ENCODE measurements around the gene GDPD2.
"Not testable (repeated sequence)": the region's sequence is repeated elsewhere in the genome, so short reads cannot be mapped to it uniquely, and the experiment has no call there.

Gene GDPD2, protein sequence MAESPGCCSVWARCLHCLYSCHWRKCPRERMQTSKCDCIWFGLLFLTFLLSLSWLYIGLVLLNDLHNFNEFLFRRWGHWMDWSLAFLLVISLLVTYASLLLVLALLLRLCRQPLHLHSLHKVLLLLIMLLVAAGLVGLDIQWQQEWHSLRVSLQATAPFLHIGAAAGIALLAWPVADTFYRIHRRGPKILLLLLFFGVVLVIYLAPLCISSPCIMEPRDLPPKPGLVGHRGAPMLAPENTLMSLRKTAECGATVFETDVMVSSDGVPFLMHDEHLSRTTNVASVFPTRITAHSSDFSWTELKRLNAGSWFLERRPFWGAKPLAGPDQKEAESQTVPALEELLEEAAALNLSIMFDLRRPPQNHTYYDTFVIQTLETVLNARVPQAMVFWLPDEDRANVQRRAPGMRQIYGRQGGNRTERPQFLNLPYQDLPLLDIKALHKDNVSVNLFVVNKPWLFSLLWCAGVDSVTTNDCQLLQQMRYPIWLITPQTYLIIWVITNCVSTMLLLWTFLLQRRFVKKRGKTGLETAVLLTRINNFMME

DNA sequence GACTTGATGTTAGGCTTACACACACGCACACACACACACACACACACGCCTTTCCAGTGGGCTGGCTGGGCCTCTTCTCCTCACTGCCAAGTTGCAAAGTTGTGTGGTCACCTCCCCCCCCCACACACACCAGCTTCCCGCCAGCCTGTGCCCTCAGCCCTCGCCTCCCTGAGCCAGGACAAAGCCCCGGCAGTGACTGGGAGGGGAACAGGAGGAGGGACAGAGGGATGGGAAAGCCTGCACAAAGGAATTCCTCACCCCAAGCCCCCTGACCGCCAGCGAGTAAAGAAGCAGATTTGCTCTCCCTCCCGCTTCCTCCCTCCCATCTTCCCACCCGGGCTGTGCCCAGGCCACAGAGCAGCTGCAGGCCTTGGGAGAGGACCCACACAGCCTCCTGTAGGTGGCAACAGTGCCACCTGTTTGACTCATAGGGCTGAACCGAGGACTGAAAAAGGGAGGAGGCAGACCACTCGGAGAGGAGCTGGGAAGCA is at the start of gene GDPD2:
Gene GDPD2, plus strand, starts transcription at position 464 of the 491 bp plus-strand sequence. CDS start 1,671 bp downstream, outside the sequence.
- Histone ChIP-seq H3K4me1 (ENCODE audit: control insufficient read depth, insufficient read depth, low read length) (peaks cover 6% of the 10 kb centered on the region), H3K27me3 (ENCODE audit: control insufficient read depth, insufficient read depth, low read length) (no peaks in the 10 kb centered on the region), H3K36me3 (ENCODE audit: control insufficient read depth, insufficient read depth, low read length) (no peaks in the 10 kb centered on the region), H3K9me3 (ENCODE audit: control insufficient read depth, low read length) (no peaks in the 10 kb centered on the region), H3K9ac (ENCODE audit: low read length) (peak within 1 kb of the TSS; percentile 53), H3K4me3 (ENCODE audit: low read length) (no peak within 1 kb of the TSS)

DNA sequence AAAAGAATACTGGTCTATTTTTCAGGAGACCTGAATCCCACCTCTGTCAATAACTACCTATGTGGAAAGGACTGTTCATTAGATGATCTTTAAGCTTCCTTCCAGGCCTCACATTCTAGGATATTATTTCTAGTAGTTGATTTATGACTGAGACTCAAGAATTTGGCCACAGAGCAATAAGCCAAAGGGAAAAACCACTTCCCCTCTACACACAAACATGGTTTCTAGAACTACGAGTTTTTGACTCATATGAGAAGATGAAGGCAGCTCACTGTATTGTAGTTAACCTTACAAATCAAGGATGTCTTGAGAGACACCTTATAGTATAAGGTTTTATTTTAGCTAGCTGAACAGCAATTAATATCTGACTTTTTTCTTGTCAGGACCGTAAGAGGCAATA is 36.9 kb upstream of the GDPD2 start:
- Histone ChIP-seq H3K4me1 (ENCODE audit: control insufficient read depth, insufficient read depth, low read length) (no peaks in the 10 kb centered on the region), H3K4me3 (ENCODE audit: low read length) (no peak overlapping the region), H3K36me3 (ENCODE audit: control insufficient read depth, insufficient read depth, low read length) (no peaks in the 10 kb centered on the region), H3K9me3 (ENCODE audit: control insufficient read depth, low read length) (no peaks in the 10 kb centered on the region), H3K27me3 (ENCODE audit: control insufficient read depth, insufficient read depth, low read length) (no peaks in the 10 kb centered on the region), H3K9ac (ENCODE audit: low read length) (no peak overlapping the region)

DNA sequence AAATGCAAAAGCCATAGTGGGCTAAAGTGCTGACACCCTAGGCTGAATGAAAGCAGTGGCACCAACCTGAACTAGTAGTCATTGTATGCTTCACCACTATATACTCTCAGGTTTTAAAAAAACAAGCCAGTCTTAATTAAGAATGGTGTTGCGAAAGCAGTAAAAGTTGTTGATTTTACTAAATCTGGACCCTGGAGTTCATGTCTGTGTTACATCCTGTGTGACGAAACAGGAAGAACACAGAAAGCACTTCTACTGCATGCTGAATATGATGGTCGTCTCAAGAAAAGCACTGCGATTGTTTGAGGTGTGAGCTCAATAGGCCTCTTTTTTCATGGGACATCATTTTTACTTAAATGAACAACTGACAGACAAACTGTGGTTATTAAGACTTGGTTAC is 24.2 kb upstream of the GDPD2 start:
- no peaks in the 10 kb centered on the region for H3K9me3 ChIP-seq (ENCODE audit: control insufficient read depth, low read length)
- H3K27me3 ChIP-seq (ENCODE audit: control insufficient read depth, insufficient read depth, low read length) = no peaks in the 10 kb centered on the region
- no peaks in the 10 kb centered on the region for H3K4me1 ChIP-seq (ENCODE audit: control insufficient read depth, insufficient read depth, low read length)
- no peaks in the 10 kb centered on the region for H3K36me3 ChIP-seq (ENCODE audit: control insufficient read depth, insufficient read depth, low read length)
- no peak overlapping the region for H3K4me3 ChIP-seq (ENCODE audit: low read length)
- H3K9ac ChIP-seq (ENCODE audit: low read length) = no peak overlapping the region

DNA sequence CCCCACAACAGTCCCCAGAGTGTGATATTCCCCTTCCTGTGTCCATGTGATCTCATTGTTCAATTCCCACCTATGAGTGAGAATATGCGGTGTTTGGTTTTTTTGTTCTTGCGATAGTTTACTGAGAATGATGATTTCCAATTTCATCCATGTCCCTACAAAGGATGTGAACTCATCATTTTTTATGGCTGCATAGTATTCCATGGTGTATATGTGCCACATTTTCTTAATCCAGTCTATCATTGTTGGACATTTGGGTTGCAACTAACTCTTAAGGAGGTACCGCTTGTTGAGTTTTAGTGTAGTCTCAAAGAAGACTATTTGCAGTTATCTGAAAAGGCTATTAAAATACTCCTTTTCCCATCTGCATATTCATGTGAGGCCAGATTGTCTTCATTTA is 22.9 kb upstream of the GDPD2 start:
- not testable (repeated sequence) for H3K9ac ChIP-seq (ENCODE audit: low read length); H3K4me3 ChIP-seq (ENCODE audit: low read length); H3K9me3 ChIP-seq (ENCODE audit: control insufficient read depth, low read length); H3K36me3 ChIP-seq (ENCODE audit: control insufficient read depth, insufficient read depth, low read length); H3K4me1 ChIP-seq (ENCODE audit: control insufficient read depth, insufficient read depth, low read length); H3K27me3 ChIP-seq (ENCODE audit: control insufficient read depth, insufficient read depth, low read length)

DNA sequence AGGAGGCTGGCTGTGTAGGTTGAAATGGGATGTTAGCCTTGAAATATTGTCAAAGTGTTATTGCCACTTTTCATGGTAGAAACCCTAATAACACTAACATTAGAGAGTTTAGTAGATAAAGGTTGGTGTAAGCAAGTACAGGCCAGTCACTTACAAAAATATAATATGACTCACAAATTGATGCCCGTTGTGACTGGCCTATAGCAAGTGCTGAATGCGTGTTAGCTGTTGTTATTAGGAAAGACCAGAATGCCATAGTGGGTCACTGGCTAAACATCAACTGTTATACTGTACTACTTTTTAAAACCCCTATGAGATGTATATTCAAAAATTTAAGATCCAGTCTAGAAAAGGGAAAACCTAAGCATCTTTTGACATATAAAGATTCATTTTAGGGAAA is 20.4 kb upstream of the GDPD2 start:
- Histone ChIP-seq H3K4me3 (ENCODE audit: low read length) (no peak overlapping the region), H3K9me3 (ENCODE audit: control insufficient read depth, low read length) (no peaks in the 10 kb centered on the region), H3K36me3 (ENCODE audit: control insufficient read depth, insufficient read depth, low read length) (no peaks in the 10 kb centered on the region), H3K4me1 (ENCODE audit: control insufficient read depth, insufficient read depth, low read length) (no peaks in the 10 kb centered on the region), H3K27me3 (ENCODE audit: control insufficient read depth, insufficient read depth, low read length) (no peaks in the 10 kb centered on the region), H3K9ac (ENCODE audit: low read length) (no peak overlapping the region)

DNA sequence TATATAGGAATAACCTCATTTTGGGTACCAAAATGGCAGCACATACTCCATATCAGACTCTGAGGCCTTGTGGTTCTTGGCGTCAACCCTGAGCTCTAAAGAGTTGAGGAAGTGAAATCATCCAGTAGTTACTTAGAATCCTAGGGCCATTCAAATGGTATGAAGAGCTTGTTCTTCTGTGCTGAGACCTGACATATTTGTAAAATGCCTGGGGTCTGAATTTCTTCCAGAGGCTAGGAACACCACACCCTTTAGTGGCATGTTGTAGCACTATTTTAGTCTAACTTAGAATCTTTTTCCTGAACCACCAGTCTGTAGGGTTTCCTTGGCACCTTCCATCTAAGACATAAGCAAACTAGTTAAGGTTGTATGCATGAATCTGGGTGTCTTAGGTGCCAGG is 18.1 kb upstream of the GDPD2 start:
- Histone ChIP-seq H3K4me3 (ENCODE audit: low read length) (no peak overlapping the region), H3K27me3 (ENCODE audit: control insufficient read depth, insufficient read depth, low read length) (no peaks in the 10 kb centered on the region), H3K9ac (ENCODE audit: low read length) (no peak overlapping the region), H3K36me3 (ENCODE audit: control insufficient read depth, insufficient read depth, low read length) (no peaks in the 10 kb centered on the region), H3K9me3 (ENCODE audit: control insufficient read depth, low read length) (no peaks in the 10 kb centered on the region), H3K4me1 (ENCODE audit: control insufficient read depth, insufficient read depth, low read length) (no peaks in the 10 kb centered on the region)

DNA sequence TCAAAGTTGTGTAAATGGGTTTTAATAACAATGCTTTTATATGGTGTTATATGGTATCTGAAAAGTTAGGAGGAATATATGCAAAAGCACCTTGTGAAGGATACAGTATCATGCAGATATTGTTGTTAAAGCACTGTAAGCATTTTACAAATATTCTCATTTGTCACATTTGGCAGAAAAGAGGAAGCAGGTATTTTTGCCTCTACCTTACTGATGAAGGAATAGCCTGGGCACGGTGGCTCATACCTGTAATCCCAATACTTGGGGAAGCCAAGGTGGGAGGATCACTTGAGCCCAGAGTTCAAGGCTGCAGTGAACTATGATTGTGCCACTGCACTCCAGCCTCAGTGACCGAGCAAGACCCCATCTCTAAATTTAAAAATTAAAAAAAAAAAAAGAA is 12.2 kb upstream of the GDPD2 start:
- H3K9ac ChIP-seq (ENCODE audit: low read length) = no peak overlapping the region
- H3K27me3 ChIP-seq (ENCODE audit: control insufficient read depth, insufficient read depth, low read length) = no peaks in the 10 kb centered on the region
- no peaks in the 10 kb centered on the region for H3K9me3 ChIP-seq (ENCODE audit: control insufficient read depth, low read length)

DNA sequence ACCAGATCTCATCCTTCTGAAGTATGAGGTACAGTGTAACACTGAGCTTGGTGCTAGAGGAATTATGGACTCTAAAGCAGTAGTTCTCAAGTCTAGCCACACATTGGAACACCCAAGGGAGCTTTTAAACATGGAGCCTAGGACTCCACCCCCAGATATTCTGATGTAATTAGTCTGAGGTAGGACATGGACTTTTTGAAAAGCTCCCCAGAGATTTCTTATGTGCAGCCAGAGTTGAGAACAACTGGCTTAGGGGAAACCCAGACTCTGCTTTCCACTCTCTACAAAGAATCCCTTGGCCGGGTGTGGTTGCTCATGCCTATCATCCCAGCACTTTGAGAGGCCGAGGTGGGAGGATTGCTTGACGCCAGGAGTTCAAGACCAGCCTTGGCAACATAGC is 11.6 kb upstream of the GDPD2 start:
- Histone ChIP-seq H3K36me3 (ENCODE audit: control insufficient read depth, insufficient read depth, low read length) (no peaks in the 10 kb centered on the region), H3K27me3 (ENCODE audit: control insufficient read depth, insufficient read depth, low read length) (no peaks in the 10 kb centered on the region), H3K4me1 (ENCODE audit: control insufficient read depth, insufficient read depth, low read length) (no peaks in the 10 kb centered on the region), H3K4me3 (ENCODE audit: low read length) (no peak overlapping the region), H3K9ac (ENCODE audit: low read length) (no peak overlapping the region), H3K9me3 (ENCODE audit: control insufficient read depth, low read length) (no peaks in the 10 kb centered on the region)

More for the DNA sequence above, 12.2 kb upstream of the GDPD2 start:
- H3K4me1 ChIP-seq (ENCODE audit: control insufficient read depth, insufficient read depth, low read length) = no peaks in the 10 kb centered on the region
- H3K4me3 ChIP-seq (ENCODE audit: low read length) = no peak overlapping the region
- H3K36me3 ChIP-seq (ENCODE audit: control insufficient read depth, insufficient read depth, low read length) = no peaks in the 10 kb centered on the region

DNA sequence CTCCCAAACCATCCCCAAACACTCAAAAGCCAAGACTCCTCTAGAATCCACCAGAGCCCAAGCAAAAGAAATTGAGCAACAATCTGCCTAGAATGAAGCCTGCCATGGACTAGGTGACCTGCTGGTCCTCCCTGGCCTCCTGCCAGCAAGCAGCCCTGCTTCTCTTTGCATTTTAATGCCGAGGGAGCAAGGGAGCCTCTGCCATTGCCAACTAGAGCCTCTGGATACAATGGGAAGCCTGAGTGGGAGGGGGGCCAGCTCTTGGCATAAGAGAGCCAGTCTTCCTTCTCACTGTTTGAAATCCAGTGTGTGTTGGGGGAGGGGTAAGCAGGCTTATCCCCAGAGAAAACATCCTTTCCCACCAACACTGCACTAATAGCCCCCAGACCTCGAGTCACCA is 1.5 kb upstream of the GDPD2 start:
- Histone ChIP-seq H3K4me1 (ENCODE audit: control insufficient read depth, insufficient read depth, low read length) (peaks cover 6% of the 10 kb centered on the region), H3K36me3 (ENCODE audit: control insufficient read depth, insufficient read depth, low read length) (no peaks in the 10 kb centered on the region), H3K4me3 (ENCODE audit: low read length) (no peak overlapping the region), H3K27me3 (ENCODE audit: control insufficient read depth, insufficient read depth, low read length) (no peaks in the 10 kb centered on the region), H3K9me3 (ENCODE audit: control insufficient read depth, low read length) (no peaks in the 10 kb centered on the region), H3K9ac (ENCODE audit: low read length) (no peak overlapping the region)

DNA sequence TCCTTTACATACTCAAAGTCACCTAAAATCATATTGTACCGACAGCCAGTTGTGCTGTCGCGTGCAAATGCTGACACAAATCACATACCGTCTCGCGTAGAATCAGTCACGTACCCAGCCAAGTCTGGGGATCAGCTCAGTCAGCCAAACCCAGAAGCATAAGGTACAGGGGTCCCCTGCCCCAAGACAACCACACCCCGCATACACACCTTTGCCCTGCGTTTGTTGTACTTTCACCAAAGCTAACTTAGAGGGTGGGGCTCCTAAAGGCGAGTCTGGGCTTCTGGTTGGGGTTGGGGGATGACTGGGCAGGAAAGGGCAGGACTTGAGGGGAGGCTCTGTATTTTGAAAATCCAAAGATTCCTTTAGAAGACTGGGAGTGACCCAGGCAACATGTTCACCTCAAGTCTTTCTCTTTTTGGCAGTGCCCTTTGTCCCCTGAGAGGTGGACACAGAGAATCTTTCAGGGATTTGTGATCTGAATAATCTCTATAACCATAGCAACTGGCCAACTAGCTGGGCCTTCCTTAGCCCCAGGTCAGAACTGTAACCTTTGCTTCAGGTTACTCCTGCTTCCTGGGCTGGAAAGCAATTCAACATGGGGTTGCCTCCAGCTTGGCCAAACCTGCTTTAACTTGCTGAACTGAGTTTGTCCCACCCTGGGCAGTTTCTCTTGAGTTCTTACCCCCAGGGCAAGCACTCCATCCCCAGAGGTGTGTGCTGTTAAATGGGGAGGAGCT is 992 bp downstream of the GDPD2 start:
- H3K4me1 ChIP-seq (ENCODE audit: control insufficient read depth, insufficient read depth, low read length) = peaks cover 6% of the 10 kb centered on the region
- no peak overlapping the region for H3K4me3 ChIP-seq (ENCODE audit: low read length)
- no peaks in the 10 kb centered on the region for H3K27me3 ChIP-seq (ENCODE audit: control insufficient read depth, insufficient read depth, low read length)

DNA sequence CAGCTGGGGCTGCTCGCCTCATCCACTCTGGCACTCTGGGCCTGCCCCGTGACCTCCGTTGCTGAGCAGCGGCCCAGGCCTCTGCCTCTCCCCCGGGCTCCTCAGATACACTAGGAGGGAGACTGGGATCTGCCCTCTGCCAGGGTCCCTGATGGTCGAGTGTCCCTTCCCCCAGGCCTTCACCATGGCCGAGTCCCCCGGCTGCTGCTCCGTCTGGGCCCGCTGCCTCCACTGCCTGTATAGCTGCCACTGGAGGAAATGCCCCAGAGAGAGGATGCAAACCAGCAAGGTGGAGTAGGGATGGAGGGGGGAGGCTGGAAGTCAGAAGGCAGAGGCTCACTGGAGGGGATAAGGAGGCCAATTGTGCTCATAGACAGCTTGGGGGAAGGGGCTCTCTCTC is 1.7 kb downstream of the GDPD2 start:
- H3K9ac ChIP-seq (ENCODE audit: low read length) = no peak overlapping the region
- H3K4me3 ChIP-seq (ENCODE audit: low read length) = no peak overlapping the region
- no peaks in the 10 kb centered on the region for H3K27me3 ChIP-seq (ENCODE audit: control insufficient read depth, insufficient read depth, low read length)
- peaks cover 6% of the 10 kb centered on the region for H3K4me1 ChIP-seq (ENCODE audit: control insufficient read depth, insufficient read depth, low read length)
- no peaks in the 10 kb centered on the region for H3K9me3 ChIP-seq (ENCODE audit: control insufficient read depth, low read length)
- no peaks in the 10 kb centered on the region for H3K36me3 ChIP-seq (ENCODE audit: control insufficient read depth, insufficient read depth, low read length)

More for the DNA sequence above, 992 bp downstream of the GDPD2 start:
- no peak overlapping the region for H3K9ac ChIP-seq (ENCODE audit: low read length)
- H3K9me3 ChIP-seq (ENCODE audit: control insufficient read depth, low read length) = no peaks in the 10 kb centered on the region
- H3K36me3 ChIP-seq (ENCODE audit: control insufficient read depth, insufficient read depth, low read length) = no peaks in the 10 kb centered on the region

Data from mucosa of stomach (tissue), 1 donor.